GM23248 (cell line): ENCODE results near the gene WDR87.

Experiments
- EZH2 ChIP-seq: fragments of 200-600 bp; sonication (generic); IDR thresholded peaks from 2 replicates; pipeline ENCODE4 v1.6.1; 2018; ENCODE audit warnings: antibody characterized with exemption, mild to moderate bottlenecking; ENCODE audit not compliant: insufficient read depth, poor library complexity, severe bottlenecking
- EZH2phosphoT487 ChIP-seq: fragments of 200-600 bp; sonication (generic); IDR thresholded peaks from 2 replicates; pipeline ENCODE4 v1.6.1; 2018; ENCODE audit warnings: antibody characterized with exemption, moderate library complexity, mild to moderate bottlenecking, low read depth; ENCODE audit not compliant: insufficient read depth

DNA sequence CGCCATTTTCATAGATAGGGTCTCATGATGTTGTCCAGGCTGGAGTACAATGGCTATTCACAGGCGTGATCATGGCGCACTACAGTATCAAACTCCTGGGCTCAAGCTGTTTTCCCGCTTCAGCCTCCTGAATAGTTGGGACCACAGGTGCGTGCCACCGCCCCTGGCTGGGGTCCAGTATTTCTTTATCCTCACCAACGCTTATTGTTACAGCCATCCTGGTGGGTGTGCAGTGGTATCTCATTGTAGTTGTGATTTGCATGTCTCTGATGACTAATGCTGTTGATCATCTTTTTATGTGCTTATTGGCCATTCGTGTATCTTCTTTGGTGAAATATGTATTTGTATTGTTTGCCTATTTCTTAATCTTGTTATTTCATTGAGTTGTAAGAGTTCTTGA, 49.6 kb upstream of the WDR87 start:
- TF ChIP-seq EZH2 (no peak), EZH2phosphoT487 (no peak)
